Thoracic aorta (tissue), 2 donors: ENCODE measurements around the gene USP3. TPM values are rescaled to one million over a fixed set of nuclear protein-coding genes. Genes with fewer than 3 reads are reported as not detected.

Experiments used
- ATAC-seq: fragments of 150-250 bp; one replicate; pipeline ENCODE4 v1.8.0; 2017; ENCODE audit warnings: low read depth; ENCODE audit not compliant: insufficient number of reproducible peaks, low FRiP score
- DNase-seq: peaks from one replicate; pipeline ENCODE4 v3.0.0-alpha.2; 2020; ENCODE audit warnings: low spot score
- H3K27ac ChIP-seq, 2 donors: fragments of 200-600 bp; sonication (generic); 1 replicate in 1 of 2; 2 replicates in 1 of 2; pipeline ENCODE4 v1.5.1; 2016; ENCODE audit warnings: mild to moderate bottlenecking in 2 of 2, moderate library complexity in 2 of 2
- H3K27me3 ChIP-seq: fragments of 200-600 bp; sonication (generic); replicated peaks from 2 replicates; pipeline ENCODE4 v1.6.0; 2016; ENCODE audit warnings: mild to moderate bottlenecking; ENCODE audit not compliant: insufficient read depth
- H3K36me3 ChIP-seq: fragments of 200-600 bp; sonication (generic); one replicate; pipeline ENCODE4 v1.5.1; 2016
- H3K4me1 ChIP-seq, 2 donors: fragments of 200-600 bp; sonication (generic); 1 replicate in 1 of 2; 2 replicates in 1 of 2; pipeline versions ENCODE4 v1.5.1 to v1.6.0; 2016; ENCODE audit warnings: low read depth in 2 of 2, mild to moderate bottlenecking in 1 of 2; ENCODE audit not compliant: control insufficient read depth in 1 of 2
- H3K4me3 ChIP-seq: fragments of 200-600 bp; sonication (generic); 2 replicates; pipeline ENCODE4 v1.5.1; 2016; ENCODE audit warnings: mild to moderate bottlenecking
- H3K9me3 ChIP-seq: fragments of 200-600 bp; sonication (generic); 2 replicates; pipeline ENCODE4 v1.5.1; 2016
- total RNA-seq, 2 donors: library from RNA; depleted of rRNA; stranded (reverse); fragments of >200 nt; gene quantifications; one replicate each; pipeline versions ENCODE4 v1.1.0 to v1.2.3, GENCODE V29; 2016
- TF ChIP-seq, protein P1 (sequence below): fragments of 200-600 bp; sonication (generic); IDR thresholded peaks from one replicate; pipeline ENCODE4 v1.5.1; 2019; ENCODE audit warnings: antibody characterized with exemption

USP3 gene
- total RNA-seq, result 10 to 100 TPM; 37.8 to 54.4 TPM

DNA sequence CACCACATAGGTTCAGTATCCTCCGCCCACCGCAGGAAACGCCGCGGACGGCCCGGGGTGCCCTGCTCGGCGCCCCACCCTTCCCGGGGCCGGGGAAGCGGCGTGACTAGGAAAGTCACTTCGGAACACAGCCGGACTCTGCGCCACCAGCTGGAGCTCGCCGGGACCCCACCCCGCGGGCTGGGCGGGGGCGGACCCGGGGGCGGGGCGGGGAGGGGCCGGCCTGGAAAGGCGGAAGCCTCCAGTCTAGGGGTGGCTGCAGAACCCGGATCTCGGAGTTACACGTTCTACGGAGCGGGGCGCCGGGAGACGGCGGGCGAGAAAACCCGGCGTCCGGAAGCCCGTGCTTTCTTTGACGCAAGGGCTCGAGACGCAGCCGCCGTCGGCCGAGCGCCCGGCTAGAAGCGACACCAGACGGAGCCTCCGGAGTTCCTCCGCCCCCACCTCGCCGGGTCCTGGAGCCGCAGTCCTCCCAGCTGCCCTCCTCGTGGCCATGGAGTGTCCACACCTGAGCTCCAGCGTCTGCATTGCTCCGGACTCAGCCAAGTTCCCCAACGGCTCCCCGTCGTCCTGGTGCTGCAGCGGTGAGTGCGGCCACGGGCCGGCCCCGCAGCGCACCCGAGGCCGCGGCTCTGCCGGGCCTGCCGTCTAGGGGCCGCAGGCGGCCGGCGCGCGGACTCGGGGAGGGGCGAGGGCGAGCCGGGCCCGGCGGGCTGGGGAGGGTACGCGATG, at the start of gene USP3:
TSS of gene USP3 (plus strand) at position 347 of the 732 bp plus-strand sequence. CDS start at position 494, 147 bp downstream.
- peak within 1 kb of the TSS; percentile 91 for H3K4me3 ChIP-seq
- TF ChIP-seq, protein P1, sequence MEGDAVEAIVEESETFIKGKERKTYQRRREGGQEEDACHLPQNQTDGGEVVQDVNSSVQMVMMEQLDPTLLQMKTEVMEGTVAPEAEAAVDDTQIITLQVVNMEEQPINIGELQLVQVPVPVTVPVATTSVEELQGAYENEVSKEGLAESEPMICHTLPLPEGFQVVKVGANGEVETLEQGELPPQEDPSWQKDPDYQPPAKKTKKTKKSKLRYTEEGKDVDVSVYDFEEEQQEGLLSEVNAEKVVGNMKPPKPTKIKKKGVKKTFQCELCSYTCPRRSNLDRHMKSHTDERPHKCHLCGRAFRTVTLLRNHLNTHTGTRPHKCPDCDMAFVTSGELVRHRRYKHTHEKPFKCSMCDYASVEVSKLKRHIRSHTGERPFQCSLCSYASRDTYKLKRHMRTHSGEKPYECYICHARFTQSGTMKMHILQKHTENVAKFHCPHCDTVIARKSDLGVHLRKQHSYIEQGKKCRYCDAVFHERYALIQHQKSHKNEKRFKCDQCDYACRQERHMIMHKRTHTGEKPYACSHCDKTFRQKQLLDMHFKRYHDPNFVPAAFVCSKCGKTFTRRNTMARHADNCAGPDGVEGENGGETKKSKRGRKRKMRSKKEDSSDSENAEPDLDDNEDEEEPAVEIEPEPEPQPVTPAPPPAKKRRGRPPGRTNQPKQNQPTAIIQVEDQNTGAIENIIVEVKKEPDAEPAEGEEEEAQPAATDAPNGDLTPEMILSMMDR, result peak; percentile 63
- DNase-seq, result peak; percentile 71
- H3K27me3 ChIP-seq, result no peaks in the 10 kb centered on the region
- H3K9me3 ChIP-seq, result no peaks in the 10 kb centered on the region
- peaks cover 51 to 68% of the 10 kb centered on the region in 2 donors for H3K4me1 ChIP-seq
- ATAC-seq, result peak; percentile 89
- no peaks in the 10 kb centered on the region for H3K36me3 ChIP-seq
- H3K27ac ChIP-seq, result peak within 1 kb of the TSS; percentile 98 to 99

DNA sequence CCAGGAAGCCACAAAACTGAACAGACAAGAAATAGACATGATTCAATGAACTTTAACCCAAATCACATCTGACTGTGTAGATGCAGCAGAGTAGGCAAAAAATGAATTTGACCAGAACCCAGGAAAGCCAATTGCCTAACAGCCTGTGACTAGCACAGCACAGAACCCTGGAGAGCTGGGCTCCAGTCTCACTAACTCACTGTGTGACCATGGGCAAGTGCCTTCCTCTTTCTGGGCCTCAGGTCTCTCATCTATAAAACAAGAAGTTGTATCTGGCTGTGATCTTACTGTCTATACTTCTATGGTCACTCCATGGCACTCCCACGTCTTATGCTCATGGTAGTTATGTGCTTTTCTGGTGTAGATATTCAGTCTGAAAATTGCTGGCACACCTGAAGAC, 48.1 kb upstream of the USP3 start:
- no peak overlapping the region for H3K27ac ChIP-seq
- H3K9me3 ChIP-seq, result no peaks in the 10 kb centered on the region
- H3K36me3 ChIP-seq, result no peaks in the 10 kb centered on the region
- H3K27me3 ChIP-seq, result no peaks in the 10 kb centered on the region
- DNase-seq (no peak), ATAC-seq (no peak)
- H3K4me3 ChIP-seq, result no peak overlapping the region
- peaks cover under 1 to 4% of the 10 kb centered on the region in 2 donors for H3K4me1 ChIP-seq
- TF ChIP-seq, protein P1, result no peak

DNA sequence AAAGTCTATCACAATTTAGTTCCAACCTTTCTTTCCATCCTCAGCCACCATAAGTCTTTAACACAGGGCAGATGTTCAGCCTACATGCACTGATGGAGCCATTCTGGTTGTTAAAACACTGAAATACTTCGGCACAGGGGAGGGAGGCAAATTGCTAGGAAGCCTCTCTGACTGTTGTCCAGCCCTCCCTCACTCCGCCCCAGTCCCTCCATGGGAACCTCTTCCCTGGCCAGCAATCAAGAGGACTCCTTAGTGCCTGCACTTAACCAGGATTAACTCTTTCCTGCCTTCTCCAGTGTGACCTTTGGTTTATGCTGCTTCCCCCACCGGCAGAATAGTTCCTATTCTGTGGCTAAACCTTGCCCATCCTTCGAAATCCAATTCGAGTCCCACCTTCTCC, 47.0 kb upstream of the USP3 start:
- Histone ChIP-seq H3K36me3 (no peaks in the 10 kb centered on the region), H3K27me3 (no peaks in the 10 kb centered on the region), H3K4me1 (peaks cover 11 to 15% of the 10 kb centered on the region in 2 donors), H3K4me3 (no peak overlapping the region), H3K27ac (no peak overlapping the region), H3K9me3 (no peaks in the 10 kb centered on the region)
- DNase-seq (no peak), ATAC-seq (no peak)
- TF ChIP-seq, protein P1, result no peak

GRCh38 chr15:63458026-63458425, 46.4 kb upstream of the USP3 start:
- H3K27me3 ChIP-seq, result no peaks in the 10 kb centered on the region
- H3K27ac ChIP-seq, result no peak overlapping the region
- H3K4me3 ChIP-seq, result no peak overlapping the region
- H3K9me3 ChIP-seq, result no peaks in the 10 kb centered on the region
- TF ChIP-seq, protein P1, result no peak
- peaks cover 16 to 19% of the 10 kb centered on the region in 2 donors for H3K4me1 ChIP-seq
- DNase-seq (no peak), ATAC-seq (no peak)
- H3K36me3 ChIP-seq, result no peaks in the 10 kb centered on the region

GRCh38 chr15:63458794-63459395, 45.5 kb upstream of the USP3 start:
- H3K27ac ChIP-seq, result no peak overlapping the region
- ATAC-seq, result no peak
- peaks cover 16 to 19% of the 10 kb centered on the region in 2 donors for H3K4me1 ChIP-seq
- no peaks in the 10 kb centered on the region for H3K27me3 ChIP-seq
- no peak overlapping the region for H3K4me3 ChIP-seq
- H3K9me3 ChIP-seq, result no peaks in the 10 kb centered on the region
- no peaks in the 10 kb centered on the region for H3K36me3 ChIP-seq
- DNase-seq, result no peak
- TF ChIP-seq, protein P1, result no peak
